H54 (cell line): ENCODE data around the gene KBTBD6.
"Not testable (repeated sequence)": the region's sequence is repeated elsewhere in the genome, so short reads cannot be mapped to it uniquely, and the experiment has no call there.

Source experiments
- DNase-seq: peaks from one replicate; pipeline ENCODE4 v3.0.0; 2011; ENCODE audit warnings: low spot score, mixed read lengths; ENCODE audit not compliant: insufficient read length
- FAIRE-seq: peaks from 3 replicates; lab custom pipeline; 2011; peaks lifted over from hg19 to GRCh38; lab: Jason Lieb, UNC
- POLR2A ChIP-seq: IDR thresholded peaks from 2 replicates; pipeline ENCODE4 v1.6.1; 2011; ENCODE audit warnings: low read depth, mild to moderate bottlenecking, low read length

Gene KBTBD6

GRCh38 chr13:41148419-41149283 lies 16.0 kb upstream of the KBTBD6 start:
- FAIRE-seq (no peak), DNase-seq (no peak)
- no peak for TF ChIP-seq POLR2A

- DNase-seq = no peak
- TF ChIP-seq POLR2A = no peak
- no peak for FAIRE-seq
Measured at GRCh38 chr13:41145136-41145908, 12.7 kb upstream of the KBTBD6 start.

- FAIRE-seq (no peak), DNase-seq (no peak)
- no peak for TF ChIP-seq POLR2A
Measured at GRCh38 chr13:41144576-41144975, 12.0 kb upstream of the KBTBD6 start.

- FAIRE-seq (no peak), DNase-seq (no peak)
- TF ChIP-seq POLR2A = no peak
Measured at GRCh38 chr13:41139296-41139966, 6.8 kb upstream of the KBTBD6 start.

- DNase-seq = no peak
- FAIRE-seq = peak; percentile 30
- no peak for TF ChIP-seq POLR2A
Measured at GRCh38 chr13:41137951-41138350, 5.3 kb upstream of the KBTBD6 start.

- TF ChIP-seq POLR2A = no peak
- FAIRE-seq (no peak), DNase-seq (no peak)
Measured at GRCh38 chr13:41137241-41137640, 4.6 kb upstream of the KBTBD6 start.

GRCh38 chr13:41136396-41137031 lies 3.9 kb upstream of the KBTBD6 start:
- FAIRE-seq (no peak), DNase-seq (no peak)
- no peak for TF ChIP-seq POLR2A

- FAIRE-seq (no peak), DNase-seq (no peak)
- TF ChIP-seq POLR2A = no peak
Measured at GRCh38 chr13:41133951-41134350, 1.3 kb upstream of the KBTBD6 start.

GRCh38 chr13:41131660-41132511 lies 716 bp downstream of the KBTBD6 start:
- FAIRE-seq, DNase-seq: not testable (repeated sequence)

- not testable (repeated sequence) for DNase-seq, FAIRE-seq
Measured at GRCh38 chr13:41131189-41131588, 1.4 kb downstream of the KBTBD6 start.

GRCh38 chr13:41130356-41130755 lies 2.2 kb downstream of the KBTBD6 start:
- FAIRE-seq = no peak
- DNase-seq = no peak
- no peak for TF ChIP-seq POLR2A

GRCh38 chr13:41127701-41128100 lies 4.9 kb downstream of the KBTBD6 start:
- no peak for DNase-seq
- TF ChIP-seq POLR2A = no peak
- no peak for FAIRE-seq

GRCh38 chr13:41122838-41123237 lies 9.8 kb downstream of the KBTBD6 start:
- DNase-seq (no peak), FAIRE-seq (no peak)
- no peak for TF ChIP-seq POLR2A
